ENCODE measurements around the gene CALHM3.
"Not testable (repeated sequence)": the region's sequence is repeated elsewhere in the genome, so short reads cannot be mapped to it uniquely, and the experiment has no call there.

Gene CALHM3

DNA sequence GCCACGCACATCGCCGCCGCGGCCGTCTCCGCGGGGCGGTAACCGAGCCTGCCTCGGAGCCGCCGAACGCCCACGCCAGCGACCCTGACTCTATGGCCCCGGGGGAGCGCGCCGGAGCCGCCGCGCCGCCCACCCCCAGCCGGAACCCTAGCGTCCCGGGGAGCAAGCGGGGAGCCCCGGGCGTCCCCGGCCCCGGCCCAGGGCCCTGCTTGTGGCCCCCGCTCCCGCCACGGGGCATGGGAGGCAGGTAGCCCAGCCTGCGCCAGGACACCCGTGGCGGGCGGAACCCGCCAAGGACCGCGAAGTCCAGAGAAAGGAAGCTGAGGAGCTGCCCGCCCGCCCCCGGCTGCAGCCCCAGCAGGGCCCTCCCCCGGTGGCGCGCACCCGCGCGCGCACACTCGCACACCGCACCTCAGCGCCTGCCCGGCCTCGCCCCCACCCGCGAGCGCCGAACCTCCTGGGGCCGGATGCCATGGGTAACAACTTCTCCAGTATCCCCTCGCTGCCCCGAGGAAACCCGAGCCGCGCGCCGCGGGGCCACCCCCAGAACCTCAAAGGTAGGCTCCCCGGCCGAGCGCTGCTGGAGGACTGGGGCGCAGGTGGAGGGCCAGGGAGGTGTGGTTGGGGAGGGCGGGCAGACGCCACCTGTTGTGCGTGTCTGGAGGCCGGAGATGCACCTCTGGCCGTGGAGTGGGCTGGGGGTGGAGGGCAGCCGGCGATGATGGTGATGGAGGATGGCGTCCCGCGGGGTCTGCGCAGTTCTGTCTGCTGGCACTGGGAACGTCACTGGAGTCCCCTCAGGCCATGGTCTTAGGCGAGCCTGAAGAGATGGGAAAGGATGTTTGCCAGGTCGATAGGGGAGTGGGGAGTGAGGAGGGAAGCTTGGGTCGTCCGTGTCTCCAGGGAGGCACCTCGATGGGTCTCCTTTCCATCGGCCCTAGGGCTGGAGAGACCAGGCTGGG, 15.2 kb upstream of the CALHM3 start:
- H3K4me3 ChIP-seq (replicated peaks; ENCODE audit: low read depth, low read length): peak overlapping the region; percentile 40
- DNase-seq (ENCODE audit: low read depth): no peak
- TF ChIP-seq, protein P1, sequence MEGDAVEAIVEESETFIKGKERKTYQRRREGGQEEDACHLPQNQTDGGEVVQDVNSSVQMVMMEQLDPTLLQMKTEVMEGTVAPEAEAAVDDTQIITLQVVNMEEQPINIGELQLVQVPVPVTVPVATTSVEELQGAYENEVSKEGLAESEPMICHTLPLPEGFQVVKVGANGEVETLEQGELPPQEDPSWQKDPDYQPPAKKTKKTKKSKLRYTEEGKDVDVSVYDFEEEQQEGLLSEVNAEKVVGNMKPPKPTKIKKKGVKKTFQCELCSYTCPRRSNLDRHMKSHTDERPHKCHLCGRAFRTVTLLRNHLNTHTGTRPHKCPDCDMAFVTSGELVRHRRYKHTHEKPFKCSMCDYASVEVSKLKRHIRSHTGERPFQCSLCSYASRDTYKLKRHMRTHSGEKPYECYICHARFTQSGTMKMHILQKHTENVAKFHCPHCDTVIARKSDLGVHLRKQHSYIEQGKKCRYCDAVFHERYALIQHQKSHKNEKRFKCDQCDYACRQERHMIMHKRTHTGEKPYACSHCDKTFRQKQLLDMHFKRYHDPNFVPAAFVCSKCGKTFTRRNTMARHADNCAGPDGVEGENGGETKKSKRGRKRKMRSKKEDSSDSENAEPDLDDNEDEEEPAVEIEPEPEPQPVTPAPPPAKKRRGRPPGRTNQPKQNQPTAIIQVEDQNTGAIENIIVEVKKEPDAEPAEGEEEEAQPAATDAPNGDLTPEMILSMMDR (IDR thresholded peaks at IDR 0.05; ENCODE audit: low read length, missing control alignments): no peak

DNA sequence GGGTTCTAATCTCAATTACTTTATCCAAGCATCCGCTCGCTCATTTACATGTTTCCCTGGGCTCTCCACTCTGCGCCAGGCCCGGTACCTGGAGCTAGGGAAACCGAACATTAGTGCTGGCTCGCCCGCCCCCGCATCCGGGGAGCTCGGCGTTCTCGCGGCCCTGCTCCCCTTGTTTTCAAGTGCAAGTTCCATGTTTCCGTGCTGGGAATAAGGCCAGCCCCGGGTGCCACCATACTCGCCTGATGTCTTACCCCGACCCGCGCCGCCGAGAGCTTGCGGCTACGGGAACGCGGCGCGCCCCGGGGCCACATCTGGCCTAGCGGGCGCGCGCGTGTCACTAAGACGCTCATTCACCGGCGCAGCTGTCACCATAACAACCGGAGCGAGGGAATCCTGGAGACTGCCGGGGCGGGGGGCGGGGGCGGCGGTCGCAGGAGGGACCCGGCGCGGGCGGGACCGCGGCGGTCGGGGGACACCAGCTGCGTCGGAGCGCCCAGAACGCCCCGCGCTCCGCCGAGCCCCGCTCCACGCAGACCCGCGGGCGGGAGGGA, 14.4 kb upstream of the CALHM3 start, which contains the start of gene NEURL1:
Gene NEURL1, plus strand, starts transcription at position 344 of the 554 bp plus-strand sequence. CDS start 683 bp downstream, outside the sequence.
- TF ChIP-seq, protein P1 (IDR thresholded peaks at IDR 0.05; ENCODE audit: low read length, missing control alignments): no peak
- peak within 1 kb of the TSS; percentile 40 for H3K4me3 ChIP-seq (replicated peaks; ENCODE audit: low read depth, low read length)

DNA sequence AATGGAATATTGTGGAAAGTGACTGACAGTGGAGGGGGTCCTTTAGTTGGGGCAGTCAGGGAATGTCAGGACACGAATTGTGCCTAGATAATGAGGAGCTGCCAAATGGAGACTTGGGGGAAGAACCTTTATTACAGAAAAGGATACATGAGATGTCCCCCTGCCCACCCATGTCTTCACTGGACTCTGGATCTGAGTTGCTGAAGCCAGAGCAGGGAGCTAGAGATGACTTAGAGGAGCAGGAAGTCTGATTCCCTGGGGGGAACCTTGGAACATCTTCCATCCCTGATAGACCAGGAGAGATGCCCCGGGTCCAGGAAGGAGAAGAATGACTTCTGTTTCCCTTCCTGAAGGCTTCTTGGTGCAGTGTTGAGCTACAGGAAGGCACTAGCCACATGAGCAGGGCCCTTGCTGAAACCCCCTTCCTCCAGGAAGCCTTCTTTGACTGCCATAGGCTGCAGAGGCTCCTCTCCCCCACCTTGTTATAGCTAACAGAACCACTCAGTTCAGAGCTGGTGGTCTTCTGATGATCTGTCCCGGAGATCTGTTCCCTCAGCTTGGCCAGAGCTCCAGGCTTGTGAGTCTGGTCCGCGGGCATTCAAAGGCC, 13.7 kb upstream of the CALHM3 start:
- no peak overlapping the region for H3K4me3 ChIP-seq (replicated peaks; ENCODE audit: low read depth, low read length)
- TF ChIP-seq, protein P1 (IDR thresholded peaks at IDR 0.05; ENCODE audit: low read length, missing control alignments): no peak

More for the DNA sequence above, 14.4 kb upstream of the CALHM3 start, which contains the start of gene NEURL1:
- no peak for DNase-seq (ENCODE audit: low read depth)

DNA sequence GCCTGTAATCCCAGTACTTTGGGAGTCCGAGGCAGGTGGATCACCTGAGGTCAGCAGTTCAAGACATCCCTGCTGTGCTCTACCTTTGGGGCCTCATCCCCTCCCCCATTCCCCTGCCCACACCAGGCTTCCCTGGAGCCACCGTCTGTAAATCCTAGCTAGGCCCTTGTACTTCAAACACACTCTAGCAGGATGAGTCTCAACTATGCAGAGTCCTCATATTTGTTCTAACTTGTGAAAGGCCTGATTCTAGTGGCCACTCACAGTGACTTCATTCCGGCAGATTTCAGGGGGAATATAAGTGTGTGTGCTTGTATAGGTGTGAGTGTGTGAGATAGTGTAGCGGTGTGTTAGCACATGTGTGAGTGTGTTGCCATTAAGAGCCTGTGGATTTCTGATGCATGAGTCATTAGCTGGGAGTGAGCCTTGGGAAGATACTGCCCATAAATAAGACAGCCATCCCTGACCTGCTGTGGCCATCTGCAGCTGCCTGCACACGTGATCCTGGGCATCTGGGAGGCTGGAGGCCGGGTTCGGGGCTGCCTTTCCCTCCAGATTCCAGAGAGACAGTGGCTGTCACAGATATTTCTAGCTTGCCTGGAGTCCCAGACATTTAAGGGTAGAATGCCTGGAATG, 12.8 kb upstream of the CALHM3 start:
- TF ChIP-seq, protein P1 (IDR thresholded peaks at IDR 0.05; ENCODE audit: low read length, missing control alignments): no peak
- no peak overlapping the region for H3K4me3 ChIP-seq (replicated peaks; ENCODE audit: low read depth, low read length)
- peak; percentile 90 for DNase-seq (ENCODE audit: low read depth)

More for the DNA sequence above, 13.7 kb upstream of the CALHM3 start:
- DNase-seq (ENCODE audit: low read depth): no peak

DNA sequence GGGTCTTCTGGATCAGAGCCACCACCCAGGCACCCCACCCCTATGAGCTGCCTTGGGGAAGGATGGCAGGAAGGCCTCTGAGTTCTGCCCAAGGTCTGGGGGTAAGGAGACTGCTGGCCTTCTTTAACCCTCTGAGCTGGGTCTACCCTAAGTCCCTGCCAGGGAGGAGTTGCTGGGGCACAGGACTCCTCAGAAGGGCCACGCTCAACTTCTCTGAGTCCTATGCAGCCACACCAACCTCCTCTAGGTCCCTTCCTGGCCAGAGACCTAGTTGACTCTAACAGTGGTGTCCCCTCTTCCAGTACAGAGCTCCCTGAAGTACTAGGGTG, 11.9 kb upstream of the CALHM3 start:
- TF ChIP-seq, protein P1 (IDR thresholded peaks at IDR 0.05; ENCODE audit: low read length, missing control alignments): no peak
- no peak for DNase-seq (ENCODE audit: low read depth)
- no peak overlapping the region for H3K4me3 ChIP-seq (replicated peaks; ENCODE audit: low read depth, low read length)

DNA sequence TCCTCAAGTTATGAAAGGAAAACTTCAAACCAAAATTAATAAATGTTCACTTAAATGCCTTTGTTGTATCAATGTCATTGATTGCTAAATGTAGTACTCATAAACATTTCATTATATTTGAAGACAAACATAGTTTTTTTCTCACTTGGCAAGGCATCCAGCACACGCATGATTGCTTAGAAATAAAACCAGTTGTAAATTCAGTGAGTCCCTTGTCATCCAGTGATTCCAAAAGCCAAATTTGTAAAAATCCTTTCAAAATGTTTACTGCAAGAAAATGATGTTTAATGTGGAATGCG, 8.3 kb upstream of the CALHM3 start:
- TF ChIP-seq, protein P1 (IDR thresholded peaks at IDR 0.05; ENCODE audit: low read length, missing control alignments): no peak

DNA sequence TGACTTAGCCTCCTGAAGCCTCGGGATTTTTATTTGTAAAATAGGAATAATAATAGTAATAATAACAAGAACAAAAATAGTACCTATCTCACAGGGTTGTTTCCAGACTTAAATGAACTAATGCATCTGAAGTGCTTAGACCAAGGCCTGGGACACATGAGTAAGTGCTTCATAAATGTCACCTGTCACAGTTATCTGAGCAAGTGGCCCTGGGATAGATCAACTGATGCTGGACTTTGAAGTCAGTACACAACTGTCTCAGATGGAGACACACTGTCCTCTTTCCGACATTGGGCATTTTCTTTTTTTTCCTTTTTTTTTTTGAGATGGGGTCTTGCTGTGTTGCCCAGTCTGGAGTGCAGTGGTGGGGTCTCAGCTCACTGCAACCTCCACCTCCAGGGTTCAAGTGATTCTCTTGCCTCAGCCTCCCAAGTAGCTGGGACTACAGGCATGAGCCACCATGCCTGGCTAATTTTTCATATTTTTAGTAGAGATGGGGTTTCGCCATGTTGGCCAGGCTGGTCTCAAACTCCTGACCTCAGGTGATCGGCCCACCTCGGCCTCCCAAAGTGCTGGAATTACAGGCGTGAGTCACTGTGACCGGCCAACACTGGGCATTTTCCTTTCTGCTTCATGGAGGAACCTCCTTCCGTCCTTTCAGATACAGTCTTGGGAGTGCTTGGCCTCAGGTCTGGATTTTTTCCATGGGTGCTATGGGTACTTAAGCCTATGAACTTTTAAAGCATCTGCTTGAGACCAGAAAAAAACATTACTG, 7.8 kb upstream of the CALHM3 start:
- H3K4me3 ChIP-seq (replicated peaks; ENCODE audit: low read depth, low read length); DNase-seq (ENCODE audit: low read depth): not testable (repeated sequence)

More for the DNA sequence above, 8.3 kb upstream of the CALHM3 start:
- no peak overlapping the region for H3K4me3 ChIP-seq (replicated peaks; ENCODE audit: low read depth, low read length)
- no peak for DNase-seq (ENCODE audit: low read depth)
